ENCODE results near the gene CSH1.
"Not testable (repeated sequence)": the region's sequence is repeated elsewhere in the genome, so short reads cannot be mapped to it uniquely, and the experiment has no call there.

CSH1 gene

GRCh38 chr17:63896524-63897354 is at the start of gene CSH1:
TSS of gene CSH1 (minus strand) at chr17:63896574. CDS start at chr17:63896511, 63 bp downstream.
- DNase-seq, result not testable (repeated sequence)

GRCh38 chr17:63945784-63946439 is 49.5 kb upstream of the CSH1 start:
- DNase-seq, result no peak

GRCh38 chr17:63944736-63945499 is 48.5 kb upstream of the CSH1 start:
- DNase-seq, result no peak

GRCh38 chr17:63943745-63944144 is 47.4 kb upstream of the CSH1 start:
- no peak for DNase-seq

GRCh38 chr17:63942309-63942985 is 46.1 kb upstream of the CSH1 start:
- no peak for DNase-seq

- DNase-seq, result no peak
Measured at GRCh38 chr17:63941751-63942150, 45.4 kb upstream of the CSH1 start.

- DNase-seq, result no peak
Measured at GRCh38 chr17:63941162-63941561, 44.8 kb upstream of the CSH1 start.

GRCh38 chr17:63940584-63940983 is 44.2 kb upstream of the CSH1 start:
- no peak for DNase-seq

- no peak for DNase-seq
Measured at GRCh38 chr17:63939884-63940283, 43.5 kb upstream of the CSH1 start.

- no peak for DNase-seq
Measured at GRCh38 chr17:63939401-63939800, 43.0 kb upstream of the CSH1 start.

- no peak for DNase-seq
Measured at GRCh38 chr17:63937920-63938319, 41.5 kb upstream of the CSH1 start.

- DNase-seq, result no peak
Measured at GRCh38 chr17:63937319-63937718, 40.9 kb upstream of the CSH1 start.

GRCh38 chr17:63934183-63935112 is 38.1 kb upstream of the CSH1 start:
- no peak for DNase-seq

GRCh38 chr17:63933598-63933997 is 37.2 kb upstream of the CSH1 start:
- no peak for DNase-seq

GRCh38 chr17:63932721-63933120 is 36.3 kb upstream of the CSH1 start:
- no peak for DNase-seq

GRCh38 chr17:63931981-63932561 is 35.7 kb upstream of the CSH1 start, which contains the start of gene CD79B:
TSS of gene CD79B (minus strand) at chr17:63932331. CDS start at chr17:63932261, 70 bp downstream.
- DNase-seq, result peak; percentile 57 to 62

- peak; percentile 71 to 72 for DNase-seq
Measured at GRCh38 chr17:63930951-63931575, 34.7 kb upstream of the CSH1 start.

- DNase-seq, result no peak
Measured at GRCh38 chr17:63929860-63930766, 33.7 kb upstream of the CSH1 start.

GRCh38 chr17:63928966-63929695 is 32.8 kb upstream of the CSH1 start:
- no peak for DNase-seq

Data from activated CD4-positive, alpha-beta T cell treated with anti-CD3 and anti-CD28 coated beads, Interleukin-2, amount 50 U/mL, for 48 hours (primary cell).